GM13976 (cell line): ENCODE results near the gene BCAS3.

Experiments used
- DNase-seq: peaks from one replicate; pipeline ENCODE4 v3.0.0; 2012; ENCODE audit warnings: low spot score
- in situ Hi-C: fragments of 300-500 bp; cut with MboI; formaldehyde crosslinking; loops from one replicate; pipeline ENCODE4 v1.12.0; 2022; ENCODE audit warnings: low sequenced_read_pairs, mixed read lengths, inconsistent platforms; ENCODE audit not compliant: unreplicated experiment
- TF ChIP-seq, protein P1 (sequence below): IDR thresholded peaks from 2 replicates; pipeline ENCODE4 v1.5.1; 2012; ENCODE audit warnings: borderline replicate concordance, mild to moderate bottlenecking; ENCODE audit not compliant: insufficient read depth; ENCODE audit errors: extremely low read depth, missing control alignments, control extremely low read depth

Gene BCAS3

DNA sequence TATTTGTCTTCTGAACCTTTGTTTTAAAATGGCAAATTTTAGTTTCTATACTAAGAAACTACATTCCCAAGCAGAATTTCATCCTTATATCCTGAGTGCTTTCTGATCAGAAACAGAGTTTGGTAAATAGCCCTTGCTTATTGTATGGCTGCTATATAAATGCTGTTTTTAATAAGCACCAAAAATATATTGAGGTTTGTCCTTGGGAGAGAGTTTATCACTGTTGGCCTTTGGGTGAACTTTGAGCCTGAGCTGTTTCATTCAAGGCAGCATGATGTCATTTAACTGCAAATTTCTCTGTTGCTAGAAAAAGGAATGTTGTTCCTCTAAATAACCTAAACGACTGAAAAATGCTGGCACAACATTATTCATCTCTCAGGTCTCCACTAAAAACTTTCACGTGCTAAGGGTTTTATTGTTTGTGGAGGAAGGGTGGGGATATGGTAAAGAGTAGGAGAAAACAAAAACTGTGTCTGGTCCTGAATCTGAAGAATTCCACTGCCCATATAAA is 387.7 kb downstream of the BCAS3 start:
- TF ChIP-seq, protein P1, sequence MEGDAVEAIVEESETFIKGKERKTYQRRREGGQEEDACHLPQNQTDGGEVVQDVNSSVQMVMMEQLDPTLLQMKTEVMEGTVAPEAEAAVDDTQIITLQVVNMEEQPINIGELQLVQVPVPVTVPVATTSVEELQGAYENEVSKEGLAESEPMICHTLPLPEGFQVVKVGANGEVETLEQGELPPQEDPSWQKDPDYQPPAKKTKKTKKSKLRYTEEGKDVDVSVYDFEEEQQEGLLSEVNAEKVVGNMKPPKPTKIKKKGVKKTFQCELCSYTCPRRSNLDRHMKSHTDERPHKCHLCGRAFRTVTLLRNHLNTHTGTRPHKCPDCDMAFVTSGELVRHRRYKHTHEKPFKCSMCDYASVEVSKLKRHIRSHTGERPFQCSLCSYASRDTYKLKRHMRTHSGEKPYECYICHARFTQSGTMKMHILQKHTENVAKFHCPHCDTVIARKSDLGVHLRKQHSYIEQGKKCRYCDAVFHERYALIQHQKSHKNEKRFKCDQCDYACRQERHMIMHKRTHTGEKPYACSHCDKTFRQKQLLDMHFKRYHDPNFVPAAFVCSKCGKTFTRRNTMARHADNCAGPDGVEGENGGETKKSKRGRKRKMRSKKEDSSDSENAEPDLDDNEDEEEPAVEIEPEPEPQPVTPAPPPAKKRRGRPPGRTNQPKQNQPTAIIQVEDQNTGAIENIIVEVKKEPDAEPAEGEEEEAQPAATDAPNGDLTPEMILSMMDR: no peak
- in situ Hi-C loops: no loop called here
- no peak for DNase-seq

DNA sequence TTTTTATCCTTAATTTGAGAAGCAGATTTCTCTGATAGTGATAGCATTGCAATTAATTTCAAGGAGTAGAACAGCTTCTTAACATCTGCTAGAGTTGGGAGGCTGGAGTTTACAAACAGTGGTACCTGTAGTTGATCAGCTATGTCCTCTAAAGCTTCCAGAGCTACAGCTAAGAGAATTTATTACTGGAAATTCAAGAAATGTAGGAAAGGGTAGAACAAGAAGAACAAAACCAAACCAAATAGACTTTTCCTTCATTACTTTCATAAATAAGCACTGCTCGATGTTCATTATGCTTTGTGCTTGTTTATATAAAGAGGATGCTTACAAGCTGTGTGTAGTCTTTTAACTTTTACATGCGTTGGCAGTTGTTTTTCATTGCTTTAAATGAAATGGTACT is 388.4 kb downstream of the BCAS3 start:
- in situ Hi-C loops: no loop called here
- DNase-seq: no peak
- TF ChIP-seq, protein P1: no peak

DNA sequence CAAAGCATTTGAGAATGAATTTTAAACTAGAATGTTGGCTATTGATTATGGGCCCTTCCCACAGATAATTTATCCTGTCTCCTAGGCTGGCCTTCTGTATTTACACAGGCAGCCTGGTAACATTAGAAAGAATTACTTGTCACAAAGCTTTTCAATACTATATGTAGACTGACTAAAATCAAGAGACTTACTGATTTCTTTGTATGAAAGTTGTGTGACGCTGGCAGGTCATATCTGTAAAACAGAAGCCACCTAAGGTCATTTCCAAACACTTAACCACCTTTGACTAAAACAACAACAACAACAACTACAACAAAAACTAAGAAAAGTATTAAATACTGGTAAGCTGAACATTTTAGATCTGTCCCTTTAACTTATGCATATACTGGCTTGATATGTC is 393.0 kb downstream of the BCAS3 start:
- DNase-seq: no peak
- in situ Hi-C loops: no loop called here
- TF ChIP-seq, protein P1: no peak

GRCh38 chr17:61072648-61073047 is 395.0 kb downstream of the BCAS3 start:
- in situ Hi-C loops: no loop called here
- TF ChIP-seq, protein P1: no peak
- DNase-seq: no peak

GRCh38 chr17:61073131-61073530 is 395.5 kb downstream of the BCAS3 start:
- TF ChIP-seq, protein P1: no peak
- DNase-seq: no peak
- in situ Hi-C loops: no loop called here

DNA sequence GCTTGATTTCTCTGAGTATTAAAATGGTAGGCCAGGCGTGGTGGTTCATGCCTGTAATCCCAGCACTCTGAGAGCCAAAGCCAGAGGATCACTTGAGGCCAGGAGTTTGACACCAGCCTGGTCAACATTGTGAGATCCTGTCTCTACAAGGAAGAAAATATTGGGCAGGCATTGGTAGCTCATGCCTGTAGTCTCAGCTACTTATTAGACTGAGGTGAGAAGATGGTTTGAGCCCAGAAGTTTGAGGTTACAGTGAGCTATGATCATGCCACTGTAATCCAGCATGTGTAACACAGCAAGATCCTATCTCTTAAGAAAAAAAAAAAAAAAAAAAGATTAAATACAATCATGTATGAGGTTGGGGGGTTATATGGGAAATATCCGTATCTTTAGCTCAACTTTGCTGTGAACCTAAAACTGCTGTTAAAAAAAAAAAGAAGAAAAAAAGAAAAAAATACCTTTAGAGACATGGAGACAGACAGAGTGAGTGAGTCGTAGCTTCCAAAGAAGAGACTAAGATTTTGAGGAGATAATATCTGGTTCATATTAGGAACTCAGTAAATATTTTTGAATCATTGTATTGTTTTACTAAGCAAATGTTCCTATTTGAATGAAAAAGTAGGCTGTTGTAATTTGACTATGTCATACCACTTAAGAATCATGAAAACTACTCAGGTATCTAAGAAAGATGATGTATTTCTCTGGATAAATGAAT is 396.3 kb downstream of the BCAS3 start:
- in situ Hi-C loops: no loop called here
- TF ChIP-seq, protein P1: no peak
- DNase-seq: no peak
